ENCODE data around the gene TMEM203.
"Not testable (repeated sequence)": the region's sequence is repeated elsewhere in the genome, so short reads cannot be mapped to it uniquely, and the experiment has no call there.

Gene TMEM203

GRCh38 chr9:137241490-137242268 lies 36.2 kb upstream of the TMEM203 start:
- DNase-seq, result no peak

- no peak for DNase-seq
These were observed 35.5 kb upstream of the TMEM203 start, which contains the start of gene TUBB4B for GRCh38 chr9:137240841-137241489. Gene TUBB4B, plus strand, starts transcription at chr9:137241287. Its CDS starts 74 bp downstream, at chr9:137241361.

- DNase-seq, result no peak
These were observed 34.9 kb upstream of the TMEM203 start for GRCh38 chr9:137240318-137240840.

GRCh38 chr9:137239541-137240200 lies 34.2 kb upstream of the TMEM203 start:
- DNase-seq, result not testable (repeated sequence)

- DNase-seq, result no peak
These were observed 32.6 kb upstream of the TMEM203 start for GRCh38 chr9:137237759-137238726.

GRCh38 chr9:137236936-137237421 lies 31.5 kb upstream of the TMEM203 start:
- DNase-seq, result no peak

GRCh38 chr9:137236238-137236935 lies 30.9 kb upstream of the TMEM203 start:
- no peak for DNase-seq

GRCh38 chr9:137235424-137236237 lies 30.2 kb upstream of the TMEM203 start:
- DNase-seq, result no peak

GRCh38 chr9:137234758-137235423 lies 29.4 kb upstream of the TMEM203 start:
- DNase-seq, result no peak

GRCh38 chr9:137234055-137234697 lies 28.7 kb upstream of the TMEM203 start:
- no peak for DNase-seq

GRCh38 chr9:137233143-137233980 lies 27.9 kb upstream of the TMEM203 start:
- DNase-seq, result no peak

GRCh38 chr9:137232510-137232909 lies 27.1 kb upstream of the TMEM203 start:
- DNase-seq, result no peak

GRCh38 chr9:137232101-137232500 lies 26.7 kb upstream of the TMEM203 start:
- DNase-seq, result no peak

GRCh38 chr9:137231372-137232039 lies 26.1 kb upstream of the TMEM203 start:
- no peak for DNase-seq

- DNase-seq, result no peak
These were observed 25.4 kb upstream of the TMEM203 start, which contains the start of gene SLC34A3 for GRCh38 chr9:137230705-137231371. Gene SLC34A3, plus strand, starts transcription at chr9:137230901. Its CDS starts 802 bp downstream, at chr9:137231703.

- DNase-seq, result no peak
These were observed 24.7 kb upstream of the TMEM203 start for GRCh38 chr9:137229903-137230704.
